GM04503 (cell line): ENCODE results near the gene LZTR1.
"Not testable (repeated sequence)": the region's sequence is repeated elsewhere in the genome, so short reads cannot be mapped to it uniquely, and the experiment has no call there.

Source experiments
- DNase-seq: peaks from one replicate; pipeline ENCODE4 v3.0.0-alpha.2; 2012; ENCODE audit warnings: low read depth

The LZTR1 gene

GRCh38 chr22:20965888-20966855 lies 15.9 kb upstream of the LZTR1 start:
- no peak for DNase-seq

- DNase-seq: no peak
Observed at GRCh38 chr22:20966883-20967696, 15.0 kb upstream of the LZTR1 start, which contains the start of gene AIFM3. TSS of gene AIFM3 (plus strand) at chr22:20967255. CDS start at chr22:20967945, 690 bp downstream.

- no peak for DNase-seq
Observed at GRCh38 chr22:20967697-20968211, 14.3 kb upstream of the LZTR1 start.

GRCh38 chr22:20968281-20968977 lies 13.7 kb upstream of the LZTR1 start:
- DNase-seq: no peak

GRCh38 chr22:20970939-20971657 lies 11.0 kb upstream of the LZTR1 start:
- no peak for DNase-seq

- not testable (repeated sequence) for DNase-seq
Observed at GRCh38 chr22:20972014-20972694, 9.9 kb upstream of the LZTR1 start.

GRCh38 chr22:20972933-20973577 lies 9.0 kb upstream of the LZTR1 start:
- no peak for DNase-seq

- no peak for DNase-seq
Observed at GRCh38 chr22:20973634-20974286, 8.3 kb upstream of the LZTR1 start.

GRCh38 chr22:20974336-20974955 lies 7.7 kb upstream of the LZTR1 start:
- DNase-seq: no peak

- no peak for DNase-seq
Observed at GRCh38 chr22:20975541-20976290, 6.4 kb upstream of the LZTR1 start.

- no peak for DNase-seq
Observed at GRCh38 chr22:20976291-20976877, 5.7 kb upstream of the LZTR1 start.

GRCh38 chr22:20977019-20977418 lies 5.1 kb upstream of the LZTR1 start:
- no peak for DNase-seq

GRCh38 chr22:20977516-20978170 lies 4.5 kb upstream of the LZTR1 start:
- no peak for DNase-seq

- DNase-seq: no peak
Observed at GRCh38 chr22:20978419-20978818, 3.7 kb upstream of the LZTR1 start.

- DNase-seq: no peak
Observed at GRCh38 chr22:20979243-20979809, 2.8 kb upstream of the LZTR1 start.

GRCh38 chr22:20979940-20980453 lies 2.1 kb upstream of the LZTR1 start:
- no peak for DNase-seq

GRCh38 chr22:20980523-20980922 lies 1.6 kb upstream of the LZTR1 start:
- DNase-seq: no peak
